ENCODE data around the gene AKAP10.
"Not testable (repeated sequence)": the region's sequence is repeated elsewhere in the genome, so short reads cannot be mapped to it uniquely, and the experiment has no call there.

Gene AKAP10

GRCh38 chr17:19979917-19980770, 2.5 kb upstream of the AKAP10 start:
- H3K36me3 Mint-ChIP-seq (ENCODE audit: low read depth) = peaks cover 8% of the 10 kb centered on the region
- peak overlapping the region; percentile 2 to 60 (median 59) for H3K4me3 Mint-ChIP-seq
- no peaks in the 10 kb centered on the region for H3K9me3 Mint-ChIP-seq
- TF ChIP-seq CTCF (IDR thresholded peaks at IDR 0.05; ENCODE audit: unreplicated experiment in 3 of 3) = no peak
- H3K27ac Mint-ChIP-seq = peak overlapping the region in 1 of 3 experiments; percentile 45
- H3K27me3 Mint-ChIP-seq (ENCODE audit: low read depth) = no peaks in the 10 kb centered on the region
- peaks cover 25% of the 10 kb centered on the region for H3K4me1 Mint-ChIP-seq

- H3K4me1 Mint-ChIP-seq = peaks cover 26% of the 10 kb centered on the region
- no peak for TF ChIP-seq CTCF (IDR thresholded peaks at IDR 0.05; ENCODE audit: unreplicated experiment in 3 of 3)
- H3K36me3 Mint-ChIP-seq (ENCODE audit: low read depth) = peaks cover 17% of the 10 kb centered on the region
- peak overlapping the region; percentile 97 to 99 (median 98) for H3K4me3 Mint-ChIP-seq
- H3K27me3 Mint-ChIP-seq (ENCODE audit: low read depth) = no peaks in the 10 kb centered on the region
- H3K9me3 Mint-ChIP-seq = no peaks in the 10 kb centered on the region
- peak overlapping the region; percentile 98 to 99 (median 99) for H3K27ac Mint-ChIP-seq
Observed at GRCh38 chr17:19978805-19979211, 1.2 kb upstream of the AKAP10 start.

- Mint-ChIP-seq H3K36me3 (ENCODE audit: low read depth) (peaks cover 22% of the 10 kb centered on the region), H3K4me3 (peak overlapping the region; percentile 97 to 99 (median 98)), H3K27me3 (ENCODE audit: low read depth) (no peaks in the 10 kb centered on the region)
Observed at GRCh38 chr17:19978209-19978802, 678 bp upstream of the AKAP10 start.

GRCh38 chr17:19975601-19976000, 2.0 kb downstream of the AKAP10 start:
- H3K4me3 Mint-ChIP-seq = peak overlapping the region; percentile 35 to 64 (median 49)
- peaks cover 23% of the 10 kb centered on the region for H3K4me1 Mint-ChIP-seq
- TF ChIP-seq CTCF (IDR thresholded peaks at IDR 0.05; ENCODE audit: unreplicated experiment in 3 of 3) = no peak
- H3K9me3 Mint-ChIP-seq = no peaks in the 10 kb centered on the region
- H3K27me3 Mint-ChIP-seq (ENCODE audit: low read depth) = no peaks in the 10 kb centered on the region
- H3K36me3 Mint-ChIP-seq (ENCODE audit: low read depth) = peaks cover 41% of the 10 kb centered on the region
- H3K27ac Mint-ChIP-seq = peak overlapping the region in 2 of 3 experiments; percentile 6 to 73

More at GRCh38 chr17:19978209-19978802, 678 bp upstream of the AKAP10 start:
- Mint-ChIP-seq H3K4me1 (peaks cover 26% of the 10 kb centered on the region), H3K27ac (peak overlapping the region; percentile 98 to 99 (median 99)), H3K9me3 (no peaks in the 10 kb centered on the region)
- TF ChIP-seq CTCF (IDR thresholded peaks at IDR 0.05; ENCODE audit: unreplicated experiment in 3 of 3) = no peak

GRCh38 chr17:19973156-19973555, 4.5 kb downstream of the AKAP10 start:
- Mint-ChIP-seq H3K27me3 (ENCODE audit: low read depth) (no peaks in the 10 kb centered on the region), H3K9me3 (no peaks in the 10 kb centered on the region), H3K4me3 (no peak overlapping the region), H3K36me3 (ENCODE audit: low read depth) (peaks cover 62% of the 10 kb centered on the region), H3K27ac (no peak overlapping the region), H3K4me1 (peaks cover 10% of the 10 kb centered on the region)
- TF ChIP-seq CTCF (IDR thresholded peaks at IDR 0.05; ENCODE audit: unreplicated experiment in 3 of 3) = no peak

- peaks cover 45% of the 10 kb centered on the region for H3K36me3 Mint-ChIP-seq (ENCODE audit: low read depth)
- not testable (repeated sequence) for H3K27ac Mint-ChIP-seq; H3K4me1 Mint-ChIP-seq; H3K9me3 Mint-ChIP-seq; H3K4me3 Mint-ChIP-seq; H3K27me3 Mint-ChIP-seq (ENCODE audit: low read depth)
Observed at GRCh38 chr17:19962954-19963353, 14.7 kb downstream of the AKAP10 start.
